B cell (primary cell): ENCODE results near the gene C19orf73. TPM values are rescaled to one million over a fixed set of nuclear protein-coding genes. Genes with fewer than 3 reads are reported as not detected.

Source experiments
- ATAC-seq: fragments of 200-7000 bp; cut with Tn5 transposase; one replicate; pipeline ENCODE4 v1.10.0; 2021; ENCODE audit warnings: low read depth, mild to moderate bottlenecking, moderate number of reproducible peaks, moderate library complexity
- CTCF ChIA-PET: fragments of 350-600 bp; sonication (Branson Sonifier 250); formaldehyde crosslinking; loops from one replicate; lab custom pipeline; 2021; ENCODE audit warnings: antibody characterized with exemption, inconsistent platforms; lab: Charles Lee
- POLR2A ChIA-PET: fragments of 350-600 bp; sonication (Branson Sonifier 250); formaldehyde crosslinking; loops from one replicate; lab custom pipeline; 2021; ENCODE audit warnings: antibody characterized with exemption; lab: Charles Lee
- DNase-seq: peaks from one replicate; pipeline ENCODE4 v3.0.0; 2013
- H2AFZ ChIP-seq: 2 replicates; pipeline ENCODE4 v1.6.1; 2012; ENCODE audit warnings: mild to moderate bottlenecking, low read depth, low read length; ENCODE audit not compliant: insufficient read depth, poor library complexity, severe bottlenecking
- H3K27ac ChIP-seq, 2 donors: 1 replicate in 1 of 2; 2 replicates in 1 of 2; pipeline ENCODE4 v1.5.1; 2012 to 2013; ENCODE audit warnings: low read length in 2 of 2, mild to moderate bottlenecking in 2 of 2, moderate library complexity in 1 of 2
- H3K27me3 ChIP-seq, 4 experiments: fragments of 200-600 bp in 1 of 4; sonication (generic) in 1 of 4; replicated peaks in 1 of 4; 1 replicate in 2 of 4; 2 replicates in 2 of 4; pipeline versions ENCODE4 v1.6.1 to v1.7.0; 2013 to 2016; ENCODE audit warnings: low read length in 3 of 4, mild to moderate bottlenecking in 2 of 4, mixed read lengths in 1 of 4, moderate library complexity in 1 of 4; ENCODE audit not compliant: insufficient read depth in 4 of 4, control insufficient read depth in 3 of 4; ENCODE audit errors: control extremely low read depth in 1 of 4
- H3K36me3 ChIP-seq, 2 experiments: replicated peaks in 1 of 2; 1 replicate in 1 of 2; 2 replicates in 1 of 2; pipeline versions ENCODE4 v1.6.1 to v1.7.1; 2013; ENCODE audit warnings: low read length in 1 of 2; ENCODE audit not compliant: insufficient read depth in 2 of 2, control insufficient read depth in 1 of 2; ENCODE audit errors: control extremely low read depth in 1 of 2, extremely low read depth in 1 of 2
- H3K4me1 ChIP-seq, 2 donors: fragments of 200-600 bp in 1 of 2; sonication (generic) in 1 of 2; 1 replicate in 1 of 2; 2 replicates in 1 of 2; pipeline versions ENCODE4 v1.5.1 to v1.6.1; 2013 to 2017; ENCODE audit warnings: low read length in 2 of 2; ENCODE audit not compliant: control insufficient read depth in 2 of 2, insufficient read depth in 2 of 2
- H3K4me2 ChIP-seq: replicated peaks from 2 replicates; pipeline ENCODE3; 2012; ENCODE audit warnings: mild to moderate bottlenecking, low read depth, low read length; ENCODE audit not compliant: poor library complexity, severe bottlenecking
- H3K4me3 ChIP-seq, 5 experiments: fragments of 200-600 bp in 1 of 5; sonication (generic) in 1 of 5; 1 replicate in 3 of 5; 2 replicates in 2 of 5; pipeline versions ENCODE4 v1.5.1 to v1.7.0; 2011 to 2016; ENCODE audit warnings: low read length in 4 of 5, mild to moderate bottlenecking in 4 of 5, low read depth in 2 of 5, control low read depth in 1 of 5, moderate library complexity in 1 of 5; ENCODE audit not compliant: insufficient read depth in 1 of 5; ENCODE audit errors: control extremely low read depth in 1 of 5, extremely low read depth in 1 of 5
- H3K79me2 ChIP-seq: fragments of 200-600 bp; sonication (generic); one replicate; pipeline ENCODE4 v1.6.0; 2016; ENCODE audit warnings: low read length; ENCODE audit not compliant: control insufficient read depth, insufficient read depth
- H3K9ac ChIP-seq: fragments of 200-600 bp; sonication (generic); 2 replicates; pipeline ENCODE4 v1.6.1; 2017; ENCODE audit warnings: mild to moderate bottlenecking, low read length, moderate library complexity
- H3K9me3 ChIP-seq, 3 donors: one replicate each; pipeline versions ENCODE4 v1.6.1 to v1.7.1; 2013; ENCODE audit warnings: low read length in 2 of 3; ENCODE audit not compliant: control insufficient read depth in 2 of 3, insufficient read depth in 1 of 3; ENCODE audit errors: control extremely low read depth in 1 of 3
- H4K20me1 ChIP-seq: 2 replicates; pipeline ENCODE4 v1.6.0; 2012; ENCODE audit warnings: mild to moderate bottlenecking, low read length; ENCODE audit not compliant: insufficient read depth, control insufficient read depth, poor library complexity, severe bottlenecking
- H3K27ac Mint-ChIP-seq: one replicate; pipeline ENCODE4 v1.8.0; 2021; ENCODE audit warnings: mixed read lengths
- H3K27me3 Mint-ChIP-seq: one replicate; pipeline ENCODE4 v1.8.0; 2021; ENCODE audit warnings: mixed read lengths
- H3K4me1 Mint-ChIP-seq: one replicate; pipeline ENCODE4 v1.8.0; 2021; ENCODE audit warnings: mixed read lengths
- H3K4me3 Mint-ChIP-seq: one replicate; pipeline ENCODE4 v1.8.0; 2021; ENCODE audit warnings: mixed read lengths
- H3K9me3 Mint-ChIP-seq: one replicate; pipeline ENCODE4 v1.8.0; 2022; ENCODE audit warnings: mixed read lengths; ENCODE audit not compliant: insufficient read depth
- CTCF ChIP-seq: fragments of 200-600 bp; IDR thresholded peaks from one replicate; pipeline ENCODE4 v1.8.0; 2022; ENCODE audit warnings: antibody characterized with exemption, mild to moderate bottlenecking
- EZH2 ChIP-seq: IDR thresholded peaks from 2 replicates; pipeline ENCODE4 v1.6.1; 2012; ENCODE audit warnings: borderline replicate concordance, low read depth, mild to moderate bottlenecking, moderate library complexity, low read length; ENCODE audit not compliant: insufficient read depth, poor library complexity, severe bottlenecking
- WGBS: methylation state at CpG from one replicate; pipeline ENCODE4 v1.1.5; 2013; ENCODE audit warnings: missing lambda C conversion rate; ENCODE audit not compliant: insufficient coverage; 5-methylcytosine and 5-hydroxymethylcytosine counted together
- intact Hi-C: fragments of 100-400 bp; cut with micrococcal nuclease; formaldehyde crosslinking; loops from one replicate; pipeline ENCODE4 v1.10.0; 2022
- polyA plus RNA-seq: library from polyadenylated mRNA; depleted of rRNA; stranded (reverse); fragments of >200 nt; gene quantifications from 2 replicates; pipeline ENCODE4 v1.2.3, GENCODE V29; 2012
- total RNA-seq, 2 donors: library from RNA; stranded (reverse); fragments of 120-200 nt in 1 of 2; gene quantifications; 1 replicate in 1 of 2; 2 replicates in 1 of 2; pipeline versions ENCODE4 v1.2.3 to v1.2.4, GENCODE V29; 2013 to 2022

C19orf73 gene
- total and polyA plus RNA-seq, 2 donors (not counting 1 experiment from before 2014, with no cell fraction given): 3.9 to 8.2 TPM

GRCh38 chr19:49109569-49110233 is 9.2 kb downstream of the C19orf73 start:
- no peaks in the 10 kb centered on the region for H3K9me3 ChIP-seq
- H2AFZ ChIP-seq: no peak overlapping the region
- intact Hi-C loops: loop anchor here (5.0 to 10.0 kb wide), 4 partner anchors 38 to 565 kb away; partner anchors contain the start of genes DBP, GYS1, PRMT1 and RUVBL2
- Mint-ChIP-seq H3K4me1 (peaks cover 17% of the 10 kb centered on the region), H3K4me3 (no peak overlapping the region), H3K27me3 (no peaks in the 10 kb centered on the region), H3K9me3 (no peaks in the 10 kb centered on the region), H3K27ac (no peak overlapping the region)
- no peak overlapping the region for H3K9ac ChIP-seq
- 100% methylated on average over 6 of the region's 8 CpGs for WGBS
- no peak overlapping the region for H3K4me2 ChIP-seq
- no peaks in the 10 kb centered on the region for H3K79me2 ChIP-seq
- H3K4me3 ChIP-seq: no peak overlapping the region
- POLR2A ChIA-PET: no interaction called here
- no peak overlapping the region for H3K27ac ChIP-seq
- peaks cover 5 to 11% of the 10 kb centered on the region in 2 donors for H3K4me1 ChIP-seq
- H3K36me3 ChIP-seq: peaks cover 0 to 37% of the 10 kb centered on the region in 2 experiments
- peaks cover 32% of the 10 kb centered on the region for H4K20me1 ChIP-seq
- ATAC-seq (no peak), DNase-seq (no peak)
- CTCF ChIA-PET: interaction anchor here (2.2 kb wide), 1 partner anchor 12 kb away, joined by 8 read pairs; no protein-coding TSS in a partner anchor
- H3K27me3 ChIP-seq: no peaks in the 10 kb centered on the region
- TF ChIP-seq CTCF (no peak), EZH2 (no peak)

GRCh38 chr19:49109051-49109450 is 9.9 kb downstream of the C19orf73 start:
- Histone ChIP-seq H3K27ac (no peak overlapping the region), H3K9ac (no peak overlapping the region), H3K27me3 (no peaks in the 10 kb centered on the region), H3K4me2 (no peak overlapping the region), H2AFZ (no peak overlapping the region), H4K20me1 (peaks cover 34% of the 10 kb centered on the region), H3K4me3 (no peak overlapping the region), H3K79me2 (no peaks in the 10 kb centered on the region), H3K36me3 (peaks cover 0 to 40% of the 10 kb centered on the region in 2 experiments), H3K4me1 (peaks cover 8 to 13% of the 10 kb centered on the region in 2 donors), H3K9me3 (no peaks in the 10 kb centered on the region)
- no peaks in the 10 kb centered on the region for H3K9me3 Mint-ChIP-seq
- WGBS: 92% methylated on average over 4 of the region's 5 CpGs
- intact Hi-C loops: no loop called here
- H3K27me3 Mint-ChIP-seq: no peaks in the 10 kb centered on the region
- no peak overlapping the region for H3K4me3 Mint-ChIP-seq
- H3K27ac Mint-ChIP-seq: no peak overlapping the region
- no peak for TF ChIP-seq EZH2
- no peak for TF ChIP-seq CTCF
- peaks cover 21% of the 10 kb centered on the region for H3K4me1 Mint-ChIP-seq
- POLR2A ChIA-PET: interaction anchor here (0.8 kb wide), 1 partner anchor 478 kb away, joined by 3 read pairs; no protein-coding TSS in a partner anchor
- ATAC-seq: no peak
- DNase-seq: peak; percentile 14
- CTCF ChIA-PET: interaction anchor here (0.6 to 2.2 kb wide), 3 partner anchors 11 to 640 kb away, joined by 3 to 8 read pairs (median 4); no protein-coding TSS in a partner anchor
